Bronchial epithelial cell (primary cell): ENCODE measurements around the gene BCAN. TPM values are rescaled to one million over a fixed set of nuclear protein-coding genes. Genes with fewer than 3 reads are reported as not detected.

Experiments used
- DNase-seq: peaks from one replicate; pipeline ENCODE4 v3.0.0-alpha.2; 2010; ENCODE audit warnings: low read depth
- FAIRE-seq: peaks from 2 replicates; lab custom pipeline; 2011; peaks lifted over from hg19 to GRCh38; lab: Jason Lieb, UNC
- H3K27me3 ChIP-seq: 2 replicates; pipeline ENCODE4 v1.5.1; 2011; ENCODE audit warnings: low read length; ENCODE audit not compliant: control insufficient read depth, insufficient read depth
- H3K36me3 ChIP-seq: 2 replicates; pipeline ENCODE4 v1.5.1; 2011; ENCODE audit warnings: low read length; ENCODE audit not compliant: control insufficient read depth, insufficient read depth
- H3K4me3 ChIP-seq: 2 replicates; pipeline ENCODE4 v1.5.1; 2011; ENCODE audit warnings: mild to moderate bottlenecking, low read depth, low read length, control low read depth
- total RNA-seq: library from RNA; depleted of rRNA; stranded (reverse); fragments of >200 nt; gene quantifications from 2 replicates; pipeline ENCODE4 v1.2.1, GENCODE V29; 2014
- TF ChIP-seq, protein P1 (sequence below): IDR thresholded peaks from 2 replicates; pipeline ENCODE4 v1.5.1; 2011; ENCODE audit warnings: mild to moderate bottlenecking, moderate library complexity, low read length, control low read depth, inconsistent platforms; ENCODE audit not compliant: insufficient read depth, severe bottlenecking

Gene BCAN
- total RNA-seq, 1 donor from 2014 or later, result not detected

DNA sequence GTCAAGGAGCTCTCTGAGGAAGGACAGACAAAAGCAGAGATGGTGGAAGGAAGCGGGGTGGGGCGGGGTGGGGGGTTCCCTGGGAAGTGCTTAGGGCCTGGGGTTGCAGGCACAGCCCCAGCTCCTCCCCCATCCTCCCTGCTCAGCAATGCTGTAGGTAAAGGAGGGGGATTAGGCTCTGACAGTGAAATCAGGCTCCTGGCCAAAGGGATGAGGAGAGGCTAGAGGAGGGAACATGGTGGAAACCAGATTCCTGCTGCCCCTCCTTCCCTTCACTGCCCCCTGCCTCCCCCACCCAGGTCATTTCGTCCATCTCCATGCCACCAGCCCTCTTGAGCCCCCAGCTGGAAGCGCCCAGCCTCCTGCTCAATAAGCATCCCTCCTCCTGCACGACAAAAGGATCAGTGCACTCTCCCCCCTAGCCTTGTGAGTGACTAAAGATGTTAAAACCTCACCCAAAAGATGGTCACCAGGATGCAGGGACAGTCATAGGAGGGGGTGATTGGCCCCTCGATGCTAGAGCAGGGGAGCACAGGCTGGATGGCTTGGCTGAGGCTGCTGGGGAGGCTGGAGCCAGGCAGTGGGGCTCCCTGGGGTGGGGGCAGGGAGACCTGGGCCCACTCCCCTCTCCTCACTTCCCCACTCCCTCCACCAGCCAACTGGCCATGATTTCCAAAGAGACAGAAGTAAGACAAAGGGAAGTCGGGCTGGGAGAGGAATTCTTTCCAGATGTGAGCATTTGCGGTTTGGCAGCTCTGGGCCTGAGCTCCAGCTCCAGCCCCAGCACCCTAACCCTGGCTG lies 65.7 kb downstream of the BCAN start:
- DNase-seq (no peak), FAIRE-seq (no peak)
- Histone ChIP-seq H3K27me3 (no peaks in the 10 kb centered on the region), H3K4me3 (no peak overlapping the region), H3K36me3 (peaks cover 2% of the 10 kb centered on the region)
- TF ChIP-seq, protein P1, sequence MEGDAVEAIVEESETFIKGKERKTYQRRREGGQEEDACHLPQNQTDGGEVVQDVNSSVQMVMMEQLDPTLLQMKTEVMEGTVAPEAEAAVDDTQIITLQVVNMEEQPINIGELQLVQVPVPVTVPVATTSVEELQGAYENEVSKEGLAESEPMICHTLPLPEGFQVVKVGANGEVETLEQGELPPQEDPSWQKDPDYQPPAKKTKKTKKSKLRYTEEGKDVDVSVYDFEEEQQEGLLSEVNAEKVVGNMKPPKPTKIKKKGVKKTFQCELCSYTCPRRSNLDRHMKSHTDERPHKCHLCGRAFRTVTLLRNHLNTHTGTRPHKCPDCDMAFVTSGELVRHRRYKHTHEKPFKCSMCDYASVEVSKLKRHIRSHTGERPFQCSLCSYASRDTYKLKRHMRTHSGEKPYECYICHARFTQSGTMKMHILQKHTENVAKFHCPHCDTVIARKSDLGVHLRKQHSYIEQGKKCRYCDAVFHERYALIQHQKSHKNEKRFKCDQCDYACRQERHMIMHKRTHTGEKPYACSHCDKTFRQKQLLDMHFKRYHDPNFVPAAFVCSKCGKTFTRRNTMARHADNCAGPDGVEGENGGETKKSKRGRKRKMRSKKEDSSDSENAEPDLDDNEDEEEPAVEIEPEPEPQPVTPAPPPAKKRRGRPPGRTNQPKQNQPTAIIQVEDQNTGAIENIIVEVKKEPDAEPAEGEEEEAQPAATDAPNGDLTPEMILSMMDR, result no peak

DNA sequence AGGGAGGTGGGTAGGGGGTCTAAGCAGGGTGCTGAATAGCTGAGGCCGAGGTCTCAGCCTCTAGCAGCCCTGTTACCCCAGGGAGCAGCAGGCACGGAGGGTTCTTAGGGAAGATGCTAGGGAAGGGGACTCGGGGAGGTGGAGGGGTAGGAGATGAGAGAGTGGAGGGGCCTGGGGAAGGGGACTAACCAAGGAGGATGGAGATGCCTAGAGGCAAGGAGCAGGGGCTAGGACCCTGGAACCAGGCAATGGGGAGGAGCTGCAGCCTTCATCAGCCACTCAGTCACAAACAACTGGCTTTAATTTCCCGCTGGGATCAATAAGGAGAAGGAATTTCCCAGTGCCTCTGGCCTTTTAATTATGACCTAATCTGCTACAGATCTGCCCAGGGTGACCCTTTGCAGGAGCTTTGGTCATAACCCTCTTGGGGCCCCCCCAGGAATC lies 66.3 kb downstream of the BCAN start:
- FAIRE-seq, result no peak

DNA sequence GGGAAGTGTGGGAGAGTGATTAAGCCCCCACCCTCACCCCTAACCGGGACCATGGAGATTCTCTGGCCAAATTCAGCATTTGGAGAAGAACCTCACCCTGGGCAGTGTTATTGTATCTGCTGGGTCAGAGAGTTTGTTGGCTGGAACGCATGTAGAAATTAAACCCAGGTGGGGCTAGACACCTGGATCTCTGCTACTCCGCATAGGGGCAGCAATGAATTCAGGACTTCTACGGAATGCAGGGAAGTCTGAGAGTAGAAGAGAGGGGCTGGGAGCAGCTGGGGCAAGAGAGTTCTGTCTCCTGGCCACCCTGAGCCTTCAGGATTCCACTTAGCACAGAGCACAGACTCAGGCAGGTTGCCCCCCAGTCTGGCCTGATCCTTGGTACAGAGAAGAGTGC lies 67.1 kb downstream of the BCAN start:
- no peaks in the 10 kb centered on the region for H3K36me3 ChIP-seq
- H3K4me3 ChIP-seq, result no peak overlapping the region
- TF ChIP-seq, protein P1, result no peak
- no peak for FAIRE-seq
- no peak for DNase-seq
- H3K27me3 ChIP-seq, result no peaks in the 10 kb centered on the region

More for the DNA sequence above, 66.3 kb downstream of the BCAN start:
- DNase-seq, result no peak
- H3K27me3 ChIP-seq, result no peaks in the 10 kb centered on the region
- H3K36me3 ChIP-seq, result peaks cover 2% of the 10 kb centered on the region
- TF ChIP-seq, protein P1, result no peak
- no peak overlapping the region for H3K4me3 ChIP-seq

Other genes with a start within 250 kb of the BCAN start
- gene MEF2D, start 141.3 kb upstream of the BCAN start, total RNA-seq, result 1.3 and 4.9 TPM in 2 replicates
- 0.53 and 1.7 TPM in 2 replicates for gene IQGAP3, start 69.6 kb upstream of the BCAN start, total RNA-seq
- gene TTC24, start 62.4 kb upstream of the BCAN start, total RNA-seq, result not detected in 2 replicates
- gene NAXE, start 50.3 kb upstream of the BCAN start, total RNA-seq, result 142 and 154 TPM in 2 replicates
- 15.9 and 29.2 TPM in 2 replicates for gene GPATCH4, start 40.6 kb upstream of the BCAN start, total RNA-seq
- under 0.01 TPM in 1 of 2 replicates, not detected in the other for gene HAPLN2, start 22.7 kb upstream of the BCAN start, total RNA-seq
- gene NES, start 35.3 kb downstream of the BCAN start, total RNA-seq, result under 0.01 TPM in 1 of 2 replicates, not detected in the other
- 5.3 and 112 TPM in 2 replicates for gene CRABP2, start 63.5 kb downstream of the BCAN start, total RNA-seq
- 14.7 and 20.2 TPM in 2 replicates for gene METTL25B, start 86.4 kb downstream of the BCAN start, total RNA-seq
- 7.9 and 10.6 TPM in 2 replicates for gene ISG20L2, start 86.6 kb downstream of the BCAN start, total RNA-seq
- 60.3 and 74.1 TPM in 2 replicates for gene MRPL24, start 99.0 kb downstream of the BCAN start, total RNA-seq
- gene HDGF, start 109.6 kb downstream of the BCAN start, total RNA-seq, result 163 and 225 TPM in 2 replicates
- gene PRCC, start 125.4 kb downstream of the BCAN start, total RNA-seq, result 9.2 and 11.5 TPM in 2 replicates
- gene SH2D2A, start 174.7 kb downstream of the BCAN start, total RNA-seq, result 1.2 and 1.8 TPM in 2 replicates
- not detected in 2 replicates for gene INSRR, start 217.0 kb downstream of the BCAN start, total RNA-seq
- not detected in 2 replicates for gene NTRK1, start 218.7 kb downstream of the BCAN start, total RNA-seq